ENCODE data around the gene CLTCL1. TPM values are rescaled to one million over a fixed set of nuclear protein-coding genes. Genes with fewer than 3 reads are reported as not detected.

CLTCL1 gene
- total and polyA plus RNA-seq, 2 donors (not counting 1 experiment from before 2014, with no cell fraction given) = 1.0 to 5.5 TPM

- Mint-ChIP-seq H3K4me3 (no peak overlapping the region), H3K27me3 (peaks cover 4% of the 10 kb centered on the region), H3K4me1 (peaks cover 10% of the 10 kb centered on the region), H3K27ac (no peak overlapping the region), H3K9me3 (ENCODE audit: insufficient read depth) (no peaks in the 10 kb centered on the region)
- H3K4me2 ChIP-seq (replicated peaks; ENCODE audit: low read depth, low read length, poor library complexity, severe bottlenecking) = no peak overlapping the region
- no peak overlapping the region for H3K9ac ChIP-seq (ENCODE audit: low read length)
- intact Hi-C loops (cut with micrococcal nuclease) = no loop called here
- WGBS (ENCODE audit: insufficient coverage) = 95% methylated on average over 14 of the region's 14 CpGs
- H3K36me3 ChIP-seq (replicated peaks in 1 of 2; ENCODE audit: control extremely low read depth in 1 of 2, control insufficient read depth in 1 of 2, extremely low read depth in 1 of 2, insufficient read depth in 2 of 2, low read length in 1 of 2) = no peaks in the 10 kb centered on the region
- H3K4me1 ChIP-seq (ENCODE audit: control insufficient read depth in 2 of 2, insufficient read depth in 2 of 2, low read length in 2 of 2) = peaks cover 0 to 4% of the 10 kb centered on the region in 2 donors
- H3K27ac ChIP-seq (ENCODE audit: low read length in 2 of 2) = no peak overlapping the region
- ChIA-PET POLR2A (no interaction called here), CTCF (interaction anchor here (0.5 to 1.0 kb wide), 2 partner anchors 107 to 417 kb away, joined by 3 read pairs; no protein-coding TSS in a partner anchor)
- TF ChIP-seq EZH2 (IDR thresholded peaks at IDR 0.05; ENCODE audit: borderline replicate concordance, insufficient read depth, low read depth, low read length, poor library complexity, severe bottlenecking) (no peak), CTCF (IDR thresholded peaks at IDR 0.05) (no peak)
- DNase-seq = no peak
- no peak overlapping the region for H3K4me3 ChIP-seq (ENCODE audit: control extremely low read depth in 1 of 5, extremely low read depth in 1 of 5, insufficient read depth in 1 of 5, low read depth in 2 of 5, low read length in 4 of 5)
- no peak for ATAC-seq (ENCODE audit: low read depth)
- H4K20me1 ChIP-seq (ENCODE audit: control insufficient read depth, insufficient read depth, low read length, poor library complexity, severe bottlenecking) = no peaks in the 10 kb centered on the region
- H2AFZ ChIP-seq (ENCODE audit: insufficient read depth, low read depth, low read length, poor library complexity, severe bottlenecking) = no peak overlapping the region
- H3K9me3 ChIP-seq (ENCODE audit: control extremely low read depth in 1 of 3, control insufficient read depth in 2 of 3, insufficient read depth in 1 of 3, low read length in 2 of 3) = no peaks in the 10 kb centered on the region
- H3K27me3 ChIP-seq (replicated peaks in 1 of 4; ENCODE audit: control extremely low read depth in 1 of 4, control insufficient read depth in 3 of 4, insufficient read depth in 4 of 4, low read length in 3 of 4) = peaks cover 0 to 6% (median 0%) of the 10 kb centered on the region in 4 experiments
- no peaks in the 10 kb centered on the region for H3K79me2 ChIP-seq (ENCODE audit: control insufficient read depth, insufficient read depth, low read length)
Measured at GRCh38 chr22:19215360-19215759, 76.2 kb downstream of the CLTCL1 start.

GRCh38 chr22:19214078-19214473 is 77.4 kb downstream of the CLTCL1 start:
- POLR2A ChIA-PET = no interaction called here
- Histone ChIP-seq H3K27me3 (replicated peaks in 1 of 4; ENCODE audit: control extremely low read depth in 1 of 4, control insufficient read depth in 3 of 4, insufficient read depth in 4 of 4, low read length in 3 of 4) (peaks cover 0 to 7% (median 1%) of the 10 kb centered on the region in 4 experiments), H3K9me3 (ENCODE audit: control extremely low read depth in 1 of 3, control insufficient read depth in 2 of 3, insufficient read depth in 1 of 3, low read length in 2 of 3) (no peaks in the 10 kb centered on the region), H3K36me3 (replicated peaks in 1 of 2; ENCODE audit: control extremely low read depth in 1 of 2, control insufficient read depth in 1 of 2, extremely low read depth in 1 of 2, insufficient read depth in 2 of 2, low read length in 1 of 2) (no peaks in the 10 kb centered on the region), H3K79me2 (ENCODE audit: control insufficient read depth, insufficient read depth, low read length) (no peaks in the 10 kb centered on the region), H3K9ac (ENCODE audit: low read length) (no peak overlapping the region), H3K4me2 (replicated peaks; ENCODE audit: low read depth, low read length, poor library complexity, severe bottlenecking) (no peak overlapping the region), H2AFZ (ENCODE audit: insufficient read depth, low read depth, low read length, poor library complexity, severe bottlenecking) (no peak overlapping the region), H3K4me3 (ENCODE audit: control extremely low read depth in 1 of 5, extremely low read depth in 1 of 5, insufficient read depth in 1 of 5, low read depth in 2 of 5, low read length in 4 of 5) (no peak overlapping the region), H3K4me1 (ENCODE audit: control insufficient read depth in 2 of 2, insufficient read depth in 2 of 2, low read length in 2 of 2) (peaks cover 0 to 4% of the 10 kb centered on the region in 2 donors), H3K27ac (ENCODE audit: low read length in 2 of 2) (no peak overlapping the region), H4K20me1 (ENCODE audit: control insufficient read depth, insufficient read depth, low read length, poor library complexity, severe bottlenecking) (no peaks in the 10 kb centered on the region)
- CTCF ChIA-PET = no interaction called here
- Mint-ChIP-seq H3K4me1 (peaks cover 10% of the 10 kb centered on the region), H3K27ac (no peak overlapping the region), H3K27me3 (peaks cover 14% of the 10 kb centered on the region), H3K4me3 (no peak overlapping the region), H3K9me3 (ENCODE audit: insufficient read depth) (no peaks in the 10 kb centered on the region)
- intact Hi-C loops (cut with micrococcal nuclease) = no loop called here
- TF ChIP-seq EZH2 (IDR thresholded peaks at IDR 0.05; ENCODE audit: borderline replicate concordance, insufficient read depth, low read depth, low read length, poor library complexity, severe bottlenecking) = no peak
- no peak for TF ChIP-seq CTCF (IDR thresholded peaks at IDR 0.05)
- DNase-seq = no peak
- 83% methylated on average over 3 of the region's 4 CpGs for WGBS (ENCODE audit: insufficient coverage)
- no peak for ATAC-seq (ENCODE audit: low read depth)

Measured in B cell (primary cell).